IPS-15b (cell line): Measurements from ENCODE around the gene PFDN2.
"Not testable (repeated sequence)": the region's sequence is repeated elsewhere in the genome, so short reads cannot be mapped to it uniquely, and the experiment has no call there.

Source experiments
- H3K27me3 ChIP-seq: one replicate; pipeline ENCODE4 v1.6.1; 2013; ENCODE audit warnings: low read length; ENCODE audit not compliant: control insufficient read depth, insufficient read depth
- H3K36me3 ChIP-seq: one replicate; pipeline ENCODE4 v1.6.1; 2013; ENCODE audit warnings: low read length; ENCODE audit not compliant: control insufficient read depth, insufficient read depth
- H3K4me1 ChIP-seq: one replicate; pipeline ENCODE4 v1.6.1; 2013; ENCODE audit warnings: mild to moderate bottlenecking, low read length; ENCODE audit not compliant: control insufficient read depth, insufficient read depth
- H3K4me3 ChIP-seq: one replicate; pipeline ENCODE4 v1.5.1; 2013; ENCODE audit warnings: low read depth, low read length
- H3K9ac ChIP-seq: one replicate; pipeline ENCODE4 v1.6.1; 2013; ENCODE audit warnings: low read depth, mild to moderate bottlenecking, low read length
- H3K9me3 ChIP-seq: one replicate; pipeline ENCODE4 v1.6.1; 2013; ENCODE audit warnings: mild to moderate bottlenecking, low read length; ENCODE audit not compliant: control insufficient read depth, insufficient read depth

PFDN2 gene

DNA sequence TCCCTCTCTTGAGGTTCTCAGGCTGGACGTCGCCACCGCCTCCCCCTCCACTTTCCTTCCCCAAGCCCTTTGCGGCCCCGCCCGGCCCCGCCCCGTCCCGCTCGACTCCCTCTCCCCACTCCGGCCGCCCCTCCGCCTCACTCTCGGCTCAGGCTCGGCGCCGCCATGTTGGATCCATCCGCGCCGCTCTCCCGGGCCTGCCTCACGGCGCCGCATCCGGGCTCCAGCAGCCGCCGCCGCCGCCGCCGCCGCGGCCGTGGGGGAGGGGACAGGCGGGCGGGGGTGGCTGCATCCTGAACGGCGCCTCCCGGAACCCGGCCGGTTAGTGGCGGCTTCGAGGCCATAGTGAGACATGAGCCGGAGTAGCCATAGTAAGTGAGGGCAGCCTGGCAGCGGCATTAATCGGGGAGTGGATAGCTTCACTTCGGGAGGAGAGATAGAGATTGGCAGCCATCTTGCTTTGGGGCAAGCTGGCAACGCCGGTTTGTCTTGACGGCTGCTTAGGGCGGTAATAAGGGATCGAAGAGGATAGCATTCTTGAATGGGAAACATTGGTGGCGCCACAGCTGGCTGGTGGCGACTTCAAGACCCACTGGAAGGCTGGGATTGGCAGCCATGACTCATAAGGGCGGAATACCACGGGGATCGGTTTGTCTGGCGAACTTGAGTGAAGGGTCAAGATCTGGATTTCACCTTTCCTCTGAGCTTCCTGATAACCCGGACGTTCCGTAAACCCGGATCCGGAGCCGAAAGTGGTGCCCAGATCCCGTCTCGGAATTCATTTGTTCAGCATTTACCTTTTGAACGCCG, 14.8 kb upstream of the PFDN2 start, which contains the start of gene DEDD:
Gene DEDD (minus strand): TSS at position 258 of the 810 bp plus-strand sequence. CDS start 8,205 bp downstream, outside the sequence.
- no peaks in the 10 kb centered on the region for H3K9me3 ChIP-seq
- H3K36me3 ChIP-seq: no peaks in the 10 kb centered on the region
- H3K9ac ChIP-seq: peak within 1 kb of the TSS; percentile 91
- peaks cover 6% of the 10 kb centered on the region for H3K4me1 ChIP-seq
- peak within 1 kb of the TSS; percentile 72 for H3K4me3 ChIP-seq
- H3K27me3 ChIP-seq: no peaks in the 10 kb centered on the region

- H3K4me1 ChIP-seq: peaks cover 6% of the 10 kb centered on the region
- no peaks in the 10 kb centered on the region for H3K36me3 ChIP-seq
- H3K9ac ChIP-seq: peak overlapping the region; percentile 67
- H3K4me3 ChIP-seq: peak overlapping the region; percentile 72
- H3K9me3 ChIP-seq: no peaks in the 10 kb centered on the region
- H3K27me3 ChIP-seq: no peaks in the 10 kb centered on the region
Observed at GRCh38 chr1:161131523-161132409, 13.9 kb upstream of the PFDN2 start.

DNA sequence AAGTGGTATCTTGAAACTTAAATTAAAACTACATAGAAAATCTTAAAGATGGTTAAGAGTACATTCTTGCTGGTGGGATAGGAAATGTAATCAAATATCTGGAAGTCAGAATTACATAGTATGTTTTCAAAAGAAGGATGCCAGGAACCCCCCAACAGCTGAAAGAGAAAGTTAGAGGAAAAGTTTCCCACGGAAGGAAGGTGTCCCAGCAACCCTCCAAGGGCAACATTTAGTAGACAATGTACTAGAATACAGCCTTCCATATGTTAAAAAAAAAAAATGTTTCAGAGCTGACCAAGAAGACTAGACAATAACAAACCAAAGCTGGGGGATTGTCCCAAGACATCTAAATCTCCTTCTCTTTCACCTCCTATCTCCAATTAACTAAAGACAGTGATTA, 12.4 kb upstream of the PFDN2 start:
- H3K9ac ChIP-seq: no peak overlapping the region
- no peaks in the 10 kb centered on the region for H3K36me3 ChIP-seq
- peaks cover 6% of the 10 kb centered on the region for H3K4me1 ChIP-seq
- H3K27me3 ChIP-seq: no peaks in the 10 kb centered on the region
- H3K9me3 ChIP-seq: no peaks in the 10 kb centered on the region
- peak overlapping the region; percentile 72 for H3K4me3 ChIP-seq

- Histone ChIP-seq H3K4me1 (peaks cover 6% of the 10 kb centered on the region), H3K27me3 (no peaks in the 10 kb centered on the region), H3K9ac (no peak overlapping the region), H3K9me3 (no peaks in the 10 kb centered on the region), H3K36me3 (peaks cover 6% of the 10 kb centered on the region), H3K4me3 (no peak overlapping the region)
Observed at GRCh38 chr1:161128591-161129420, 11.0 kb upstream of the PFDN2 start.

DNA sequence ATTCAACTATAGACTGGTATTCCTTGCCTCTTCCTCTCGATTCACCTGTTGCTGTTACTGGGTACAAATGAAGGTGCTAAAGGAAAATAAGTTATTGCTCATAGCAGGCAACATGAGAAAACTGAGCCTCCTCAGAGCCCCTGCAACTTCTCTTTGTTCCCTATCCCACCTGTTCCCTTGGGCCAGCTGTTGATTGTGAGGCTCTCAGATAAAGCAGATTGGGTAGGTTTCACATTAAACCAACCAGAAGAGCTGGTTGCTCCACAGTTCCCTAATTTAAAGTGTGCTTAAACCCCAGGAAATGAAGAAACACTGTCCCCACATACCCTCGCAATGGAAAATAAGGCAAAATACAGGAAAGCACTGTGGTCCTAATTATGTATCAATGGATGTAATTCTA, 9.8 kb upstream of the PFDN2 start:
- peaks cover 6% of the 10 kb centered on the region for H3K4me1 ChIP-seq
- H3K9ac ChIP-seq: no peak overlapping the region
- no peaks in the 10 kb centered on the region for H3K9me3 ChIP-seq
- H3K36me3 ChIP-seq: peaks cover 12% of the 10 kb centered on the region
- H3K27me3 ChIP-seq: no peaks in the 10 kb centered on the region
- H3K4me3 ChIP-seq: no peak overlapping the region

DNA sequence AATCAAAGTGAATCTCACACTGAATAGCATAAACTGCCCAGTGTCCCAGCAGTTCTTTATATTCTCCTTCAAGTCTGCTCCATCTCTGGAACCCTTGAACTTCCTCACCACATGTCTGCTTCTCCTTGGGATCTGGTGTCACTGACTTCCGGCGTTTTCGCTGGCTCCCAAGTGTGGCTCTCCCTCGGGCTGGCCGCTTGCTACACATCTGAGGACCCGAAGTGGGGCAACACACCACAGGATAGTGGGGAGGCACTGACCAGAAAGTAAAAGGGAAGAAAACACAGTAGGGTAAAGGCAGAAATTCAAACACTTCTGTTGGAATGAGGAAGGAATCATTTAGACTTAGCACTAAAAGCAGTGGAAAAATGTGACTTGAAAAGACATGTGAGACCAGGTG, 5.1 kb upstream of the PFDN2 start:
- Histone ChIP-seq H3K36me3 (peaks cover 32% of the 10 kb centered on the region), H3K4me1 (peaks cover 11% of the 10 kb centered on the region), H3K9me3 (no peaks in the 10 kb centered on the region), H3K27me3 (no peaks in the 10 kb centered on the region), H3K9ac (no peak overlapping the region), H3K4me3 (no peak overlapping the region)

DNA sequence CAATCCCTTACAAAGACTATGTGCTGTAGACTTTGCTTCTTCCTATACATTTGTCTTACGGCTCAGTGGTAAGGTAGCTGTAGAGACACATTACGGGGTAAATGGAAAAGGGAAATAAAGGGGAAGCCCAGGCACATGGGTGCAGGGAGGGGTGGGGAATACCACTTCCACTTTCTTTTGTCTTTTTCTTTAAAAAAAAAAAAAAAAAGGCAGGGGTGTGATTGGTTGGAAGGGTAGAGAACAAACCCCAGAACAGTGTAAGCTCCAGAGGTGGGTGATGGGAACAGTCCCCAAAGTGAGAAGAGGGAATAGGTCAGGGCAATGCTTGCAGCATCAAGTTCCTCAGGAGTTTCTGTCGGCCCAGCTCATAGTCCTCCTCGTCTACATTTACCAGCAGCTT, 4.0 kb upstream of the PFDN2 start:
- peaks cover 32% of the 10 kb centered on the region for H3K36me3 ChIP-seq
- no peaks in the 10 kb centered on the region for H3K27me3 ChIP-seq
- peaks cover 11% of the 10 kb centered on the region for H3K4me1 ChIP-seq
- no peak overlapping the region for H3K9ac ChIP-seq
- H3K4me3 ChIP-seq: no peak overlapping the region
- H3K9me3 ChIP-seq: no peaks in the 10 kb centered on the region

DNA sequence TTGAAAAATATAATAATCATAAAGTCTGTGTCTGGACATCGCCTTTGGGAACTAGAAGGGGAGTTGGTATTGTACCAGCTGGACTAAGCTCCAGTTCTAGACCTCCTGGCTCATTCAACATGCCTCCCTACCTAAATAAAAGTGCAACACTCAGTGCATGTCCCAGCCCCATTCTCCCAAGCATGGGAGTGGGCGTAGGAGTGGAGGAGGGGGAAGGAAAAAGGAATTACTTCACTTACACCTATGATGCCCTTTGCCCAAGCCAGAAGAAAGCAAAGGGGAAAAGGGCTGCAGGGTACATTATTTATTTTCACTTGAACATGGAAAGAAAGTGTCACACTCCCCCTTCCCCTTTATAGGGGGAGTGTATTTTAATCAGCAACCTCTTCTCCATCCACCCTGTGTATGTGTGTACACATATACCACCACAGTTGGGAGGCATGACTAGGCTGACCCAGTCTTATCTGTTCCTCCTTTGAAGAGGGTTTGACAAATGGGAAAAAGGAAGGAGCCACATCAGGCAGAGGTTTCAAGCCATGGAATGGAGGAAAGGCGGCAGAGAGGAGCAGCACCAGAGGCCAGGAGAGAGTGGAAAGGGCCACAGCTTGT, 3.3 kb upstream of the PFDN2 start:
- Histone ChIP-seq H3K9ac (no peak overlapping the region), H3K9me3 (no peaks in the 10 kb centered on the region), H3K27me3 (no peaks in the 10 kb centered on the region), H3K4me1 (peaks cover 11% of the 10 kb centered on the region), H3K36me3 (peaks cover 32% of the 10 kb centered on the region), H3K4me3 (no peak overlapping the region)

GRCh38 chr1:161119092-161119903, 1.5 kb upstream of the PFDN2 start:
- no peaks in the 10 kb centered on the region for H3K9me3 ChIP-seq
- H3K36me3 ChIP-seq: peaks cover 31% of the 10 kb centered on the region
- H3K4me3 ChIP-seq: peak overlapping the region; percentile 100
- no peak overlapping the region for H3K9ac ChIP-seq
- no peaks in the 10 kb centered on the region for H3K27me3 ChIP-seq
- H3K4me1 ChIP-seq: peaks cover 11% of the 10 kb centered on the region

GRCh38 chr1:161115961-161116360, 1.9 kb downstream of the PFDN2 start:
- not testable (repeated sequence) for H3K36me3 ChIP-seq, H3K9ac ChIP-seq, H3K27me3 ChIP-seq, H3K4me3 ChIP-seq, H3K9me3 ChIP-seq
- peaks cover 11% of the 10 kb centered on the region for H3K4me1 ChIP-seq
